MCF 10A (cell line): ENCODE results near the gene ISCU. TPM values are rescaled to one million over a fixed set of nuclear protein-coding genes. Genes with fewer than 3 reads are reported as not detected.
"Not testable (repeated sequence)": the region's sequence is repeated elsewhere in the genome, so short reads cannot be mapped to it uniquely, and the experiment has no call there.

Experiments used
- BruUV-seq: library from RNA; stranded (reverse); fragments of 400-500 nt; replicated peaks from 2 replicates; lab custom pipeline; 2021; lab: Mats Ljungman, UMichigan
- CTCF ChIA-PET: fragments of 300-600 bp; sonication (Branson Sonifier 250); formaldehyde crosslinking; extraction: SDS; loops from one replicate; lab custom pipeline; 2021; ENCODE audit warnings: antibody characterized with exemption, inconsistent platforms; lab: Yijun Ruan, JAX
- POLR2A ChIA-PET: fragments of 300-600, 350-650 bp; sonication (Branson Sonifier 250); formaldehyde crosslinking; extraction: SDS; loops from one replicate; lab custom pipeline; 2020; ENCODE audit warnings: antibody characterized with exemption, inconsistent platforms; lab: Yijun Ruan, JAX
- DNase-seq: peaks from one replicate; pipeline ENCODE4 v3.0.0-alpha.2; 2018; ENCODE audit not compliant: unreplicated experiment
- H3K27ac Mint-ChIP-seq: one replicate; pipeline ENCODE4 v1.8.0; 2022; ENCODE audit warnings: mild to moderate bottlenecking, low read depth, mixed read lengths; ENCODE audit not compliant: unreplicated experiment
- H3K27me3 Mint-ChIP-seq: one replicate; pipeline ENCODE4 v1.8.0; 2022; ENCODE audit warnings: mixed read lengths; ENCODE audit not compliant: insufficient read depth, unreplicated experiment
- H3K36me3 Mint-ChIP-seq: one replicate; pipeline ENCODE4 v1.8.0; 2022; ENCODE audit warnings: mild to moderate bottlenecking, moderate library complexity, mixed read lengths; ENCODE audit not compliant: insufficient read depth, unreplicated experiment
- H3K4me1 Mint-ChIP-seq: one replicate; pipeline ENCODE4 v1.8.0; 2022; ENCODE audit warnings: mixed read lengths; ENCODE audit not compliant: insufficient read depth, unreplicated experiment
- H3K4me3 Mint-ChIP-seq: one replicate; pipeline ENCODE4 v1.8.0; 2022; ENCODE audit warnings: mild to moderate bottlenecking, moderate library complexity, mixed read lengths; ENCODE audit not compliant: unreplicated experiment
- H3K9me3 Mint-ChIP-seq: one replicate; pipeline ENCODE4 v1.8.0; 2022; ENCODE audit warnings: mixed read lengths; ENCODE audit not compliant: unreplicated experiment
- CTCF ChIP-seq: fragments of 200-600 bp; IDR thresholded peaks from one replicate; pipeline ENCODE4 v1.8.0; 2022; ENCODE audit warnings: antibody characterized with exemption, mild to moderate bottlenecking; ENCODE audit not compliant: unreplicated experiment
- intact Hi-C: fragments of 100-400 bp; cut with micrococcal nuclease; formaldehyde crosslinking; loops from 2 replicates; pipeline ENCODE4 v1.14.1; 2022
- total RNA-seq: library from RNA; stranded (reverse); gene quantifications from 2 replicates; pipeline ENCODE4 v1.2.3, GENCODE V29; 2022

The ISCU gene
- total RNA-seq, 1 experiment from 2014 or later: 115 TPM

- BruUV-seq: no TSS peak
- Mint-ChIP-seq H3K4me3 (no peak overlapping the region), H3K36me3 (no peaks in the 10 kb centered on the region), H3K9me3 (no peaks in the 10 kb centered on the region), H3K27me3 (peaks cover 11% of the 10 kb centered on the region), H3K27ac (no peak overlapping the region), H3K4me1 (no peaks in the 10 kb centered on the region)
- intact Hi-C loops: no loop called here
- TF ChIP-seq CTCF: no peak
- POLR2A ChIA-PET: no interaction called here
- no peak for DNase-seq
- CTCF ChIA-PET: interaction anchor here (0.6 to 1.6 kb wide), 2 partner anchors 32 to 217 kb away, joined by 4 to 9 read pairs; no protein-coding TSS in a partner anchor
Observed at GRCh38 chr12:108586306-108586705, 23.9 kb downstream of the ISCU start.

- Mint-ChIP-seq H3K4me1 (no peaks in the 10 kb centered on the region), H3K27me3 (peaks cover 11% of the 10 kb centered on the region), H3K4me3 (no peak overlapping the region), H3K36me3 (no peaks in the 10 kb centered on the region), H3K9me3 (no peaks in the 10 kb centered on the region), H3K27ac (no peak overlapping the region)
- POLR2A ChIA-PET: interaction anchor here (1.2 kb wide), 1 partner anchor 25 kb away, joined by 3 read pairs; the partner anchor contains the start of gene ISCU
- BruUV-seq: no TSS peak
- no peak for TF ChIP-seq CTCF
- intact Hi-C loops: no loop called here
- CTCF ChIA-PET: no interaction called here
- DNase-seq: no peak
Observed at GRCh38 chr12:108587826-108588225, 25.4 kb downstream of the ISCU start.

GRCh38 chr12:108589028-108589839 lies 26.8 kb downstream of the ISCU start:
- Mint-ChIP-seq H3K36me3 (no peaks in the 10 kb centered on the region), H3K27me3 (peaks cover 11% of the 10 kb centered on the region), H3K4me1 (no peaks in the 10 kb centered on the region), H3K4me3 (no peak overlapping the region), H3K9me3 (no peaks in the 10 kb centered on the region), H3K27ac (no peak overlapping the region)
- ChIA-PET CTCF (interaction anchor here (0.7 to 1.3 kb wide), 2 partner anchors 29 to 353 kb away, joined by 3 to 6 read pairs; no protein-coding TSS in a partner anchor), POLR2A (interaction anchor here (1.2 kb wide), 1 partner anchor 27 kb away, joined by 3 read pairs; the partner anchor contains the start of gene ISCU)
- intact Hi-C loops: no loop called here
- no TSS peak for BruUV-seq
- peak; percentile 20 for DNase-seq
- no peak for TF ChIP-seq CTCF

GRCh38 chr12:108589840-108590229 lies 27.4 kb downstream of the ISCU start:
- H3K36me3 Mint-ChIP-seq: no peaks in the 10 kb centered on the region
- peaks cover 5% of the 10 kb centered on the region for H3K27me3 Mint-ChIP-seq
- DNase-seq: no peak
- no peak overlapping the region for H3K27ac Mint-ChIP-seq
- intact Hi-C loops: no loop called here
- H3K9me3 Mint-ChIP-seq: no peaks in the 10 kb centered on the region
- no peaks in the 10 kb centered on the region for H3K4me1 Mint-ChIP-seq
- TF ChIP-seq CTCF: no peak
- ChIA-PET CTCF (interaction anchor here (1.3 kb wide), 1 partner anchor 29 kb away, joined by 6 read pairs; no protein-coding TSS in a partner anchor), POLR2A (no interaction called here)
- BruUV-seq: no TSS peak
- no peak overlapping the region for H3K4me3 Mint-ChIP-seq

GRCh38 chr12:108590463-108590862 lies 28.1 kb downstream of the ISCU start:
- H3K27me3 Mint-ChIP-seq, CTCF ChIA-PET, DNase-seq: not testable (repeated sequence)

More at GRCh38 chr12:108590463-108590862, 28.1 kb downstream of the ISCU start:
- H3K4me1 Mint-ChIP-seq, H3K9me3 Mint-ChIP-seq, H3K27ac Mint-ChIP-seq, POLR2A ChIA-PET, intact Hi-C loops, H3K36me3 Mint-ChIP-seq, BruUV-seq, H3K4me3 Mint-ChIP-seq: not testable (repeated sequence)
